Stimulated activated naive CD4-positive, alpha-beta T cell treated with Interleukin-2 at 50 U/mL for 16 hours (primary cell): ENCODE results near the gene ACTL6A.
"Not testable (repeated sequence)": the region's sequence is repeated elsewhere in the genome, so short reads cannot be mapped to it uniquely, and the experiment has no call there.

Experiments
- DNase-seq: peaks from one replicate; lab custom pipeline; 2025; lab: John Stamatoyannopoulos, UW

Gene ACTL6A

GRCh38 chr3:179562591-179563270, at the start of gene ACTL6A:
TSS of gene ACTL6A (plus strand) at chr3:179562926. CDS start at chr3:179563093, 167 bp downstream.
- DNase-seq: peak; percentile 99

- no peak for DNase-seq
Observed at GRCh38 chr3:179513862-179514261, 48.9 kb upstream of the ACTL6A start.

DNA sequence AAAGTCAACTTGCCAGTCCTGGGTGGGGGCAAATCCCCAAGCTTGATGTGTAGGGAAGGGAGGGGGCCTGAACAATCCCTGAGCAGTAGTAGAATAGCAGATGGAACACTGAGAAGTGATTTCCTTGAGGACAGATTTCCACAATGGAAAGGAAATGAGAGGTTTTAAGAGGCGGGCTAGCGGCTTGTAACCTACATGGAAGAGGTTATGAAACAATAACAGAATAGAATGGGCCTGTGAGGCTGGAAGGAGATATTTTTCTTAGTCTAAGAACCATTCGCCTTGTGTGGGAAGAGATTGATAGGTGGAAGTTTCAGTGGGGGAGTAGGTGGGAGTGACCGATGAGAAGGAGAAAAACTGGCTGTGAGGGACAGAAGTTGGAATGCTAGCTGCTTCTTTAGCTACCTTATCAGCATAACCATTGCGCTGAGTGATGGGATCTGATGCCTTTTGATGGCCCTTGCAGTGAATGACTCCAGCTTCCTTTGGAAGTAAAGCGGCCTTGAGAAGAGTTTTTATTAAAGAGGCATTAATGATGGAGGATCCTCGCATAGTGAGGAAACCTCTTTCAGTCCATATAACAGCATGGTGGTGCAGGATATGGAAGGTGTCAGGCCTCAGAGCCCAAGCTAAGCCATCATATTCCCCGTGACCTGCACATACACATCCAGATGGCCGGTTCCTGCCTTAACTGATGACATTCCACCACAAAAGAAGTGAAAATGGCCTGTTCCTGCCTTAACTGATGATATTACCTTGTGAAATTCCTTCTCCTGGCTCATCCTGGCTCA, 46.1 kb upstream of the ACTL6A start:
- DNase-seq: not testable (repeated sequence)

GRCh38 chr3:179526482-179526881, 36.2 kb upstream of the ACTL6A start:
- no peak for DNase-seq

DNA sequence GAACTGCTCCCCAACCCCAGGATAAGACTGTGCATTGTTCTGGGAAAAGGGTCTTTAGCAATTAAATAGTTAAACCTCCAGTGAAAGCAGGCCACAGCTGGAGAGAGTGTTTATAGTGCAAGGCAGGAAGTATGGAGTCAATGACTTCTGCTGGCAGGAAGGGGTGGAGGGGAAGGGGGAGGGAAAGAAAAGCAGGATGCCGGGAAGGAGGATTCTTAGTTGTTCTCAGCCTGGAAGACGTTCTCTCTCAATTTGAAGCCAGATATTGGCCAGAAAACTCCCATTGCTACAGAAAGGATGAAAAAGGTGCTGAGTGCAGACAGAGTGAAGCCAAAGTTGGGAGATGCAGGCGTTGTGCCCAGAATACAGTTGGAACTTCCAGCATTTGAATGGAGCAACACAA, 35.7 kb upstream of the ACTL6A start:
- DNase-seq: no peak

DNA sequence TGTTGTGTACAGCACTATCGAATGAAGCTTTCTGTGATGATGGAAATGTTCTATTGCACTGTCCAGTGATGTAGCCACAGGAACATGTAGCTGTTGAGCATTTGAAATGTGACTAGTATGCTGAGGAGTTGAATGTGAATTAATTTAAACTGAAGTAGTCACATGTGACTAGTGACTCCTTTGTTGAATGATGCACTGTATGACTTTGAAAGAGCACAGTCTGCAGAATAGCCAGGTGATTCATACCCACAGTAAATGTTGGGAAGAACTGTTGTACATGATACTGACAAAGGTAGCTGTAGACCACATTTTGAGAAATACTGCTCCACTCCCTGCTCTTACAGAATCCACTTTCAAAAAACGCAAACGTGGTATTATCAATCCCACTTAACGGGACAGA, 34.0 kb upstream of the ACTL6A start:
- DNase-seq: no peak

- DNase-seq: no peak
Observed at GRCh38 chr3:179531576-179531975, 31.1 kb upstream of the ACTL6A start.

GRCh38 chr3:179533274-179533673, 29.5 kb upstream of the ACTL6A start:
- DNase-seq: no peak

DNA sequence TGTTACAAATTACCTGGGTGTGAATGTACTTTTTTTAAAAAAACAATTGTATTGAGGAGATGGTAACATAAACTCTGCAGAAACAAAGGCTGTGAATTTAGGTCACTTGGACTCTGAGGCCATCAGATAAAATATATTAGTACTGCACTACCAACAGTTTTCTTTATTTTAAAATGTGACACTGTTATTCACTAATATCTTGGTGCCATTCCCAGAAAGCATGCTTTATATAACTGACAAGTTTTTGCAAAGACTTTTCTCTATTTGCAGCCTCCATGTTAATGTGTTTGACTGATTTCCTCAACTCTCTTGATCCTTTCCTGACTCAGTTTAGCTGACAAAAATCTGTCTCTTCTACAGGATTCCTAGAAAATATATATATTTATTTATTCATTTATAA, 26.5 kb upstream of the ACTL6A start:
- DNase-seq: no peak

DNA sequence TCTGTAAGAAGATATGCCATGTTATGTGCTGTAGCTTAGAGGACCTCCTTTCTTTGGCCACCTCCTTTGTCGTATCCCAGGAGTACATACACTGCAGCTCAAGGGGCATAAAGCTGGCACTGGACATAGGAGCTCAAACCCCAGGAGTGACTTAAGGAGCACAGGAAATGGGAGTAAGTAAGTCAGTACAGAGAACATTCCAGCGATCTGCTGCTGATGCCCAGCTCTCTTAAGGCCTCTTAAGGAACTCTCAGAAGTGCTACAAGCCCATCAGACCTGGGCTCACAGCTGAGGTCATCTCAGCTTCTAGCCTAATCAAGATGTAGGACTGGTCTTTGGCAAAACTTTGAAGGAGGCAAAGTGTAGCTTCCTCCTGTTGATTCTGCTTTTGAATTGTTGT, 21.6 kb upstream of the ACTL6A start:
- DNase-seq: no peak

- DNase-seq: no peak
Observed at GRCh38 chr3:179541596-179541995, 21.1 kb upstream of the ACTL6A start.

DNA sequence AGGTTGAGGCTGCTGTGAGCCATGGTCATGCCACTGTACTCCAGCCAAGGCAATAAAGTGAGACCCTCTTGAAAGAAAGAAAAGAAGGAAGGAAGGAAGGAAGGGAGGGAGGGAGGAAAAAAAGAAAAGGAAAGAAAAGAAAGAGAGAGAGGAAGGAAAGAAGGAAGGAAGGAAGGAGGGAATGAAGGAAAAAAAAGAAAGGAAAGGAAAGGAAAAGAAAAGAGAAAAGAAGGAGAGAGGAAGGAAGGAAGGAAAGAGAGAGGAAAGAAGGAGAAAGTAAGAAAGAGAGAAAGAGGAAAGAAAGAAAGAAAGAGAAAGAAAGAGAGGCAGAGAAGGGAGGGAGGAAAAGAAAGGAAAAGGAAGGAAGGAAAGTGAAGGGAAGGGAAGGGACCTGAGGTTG, 20.4 kb upstream of the ACTL6A start:
- no peak for DNase-seq

DNA sequence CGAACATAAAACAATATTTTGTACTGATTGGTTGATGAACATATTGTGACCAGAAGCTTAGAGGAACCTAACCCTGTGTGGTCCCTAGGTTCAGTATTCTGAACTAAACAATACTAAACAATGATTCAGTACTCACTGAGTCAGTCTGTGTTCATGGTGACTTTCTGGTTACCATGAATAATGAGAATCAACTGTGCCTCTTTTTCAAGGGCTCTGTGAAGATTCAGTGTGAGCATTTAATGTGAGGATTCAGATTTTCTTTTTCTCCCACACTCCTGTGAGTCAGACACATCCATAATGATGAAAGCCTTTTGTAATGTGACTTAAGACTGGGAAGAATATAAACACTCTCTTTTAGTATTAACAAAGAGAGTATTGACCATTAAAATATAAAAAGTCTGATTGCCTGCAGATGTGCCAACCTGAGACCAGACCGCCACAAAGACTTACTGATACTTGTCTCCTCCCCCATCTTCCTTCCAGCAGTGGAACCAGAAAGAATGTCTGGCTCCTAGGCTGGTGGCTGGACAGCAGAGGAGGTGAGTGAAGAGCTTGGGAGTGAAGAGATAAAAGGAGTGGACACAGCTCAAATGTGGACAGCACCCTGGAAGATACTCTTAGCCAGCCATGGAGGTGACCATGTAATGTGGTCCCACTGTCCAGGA, 17.6 kb upstream of the ACTL6A start:
- DNase-seq: no peak

GRCh38 chr3:179546814-179547241, 15.9 kb upstream of the ACTL6A start:
- no peak for DNase-seq

- DNase-seq: no peak
Observed at GRCh38 chr3:179551349-179552105, 11.2 kb upstream of the ACTL6A start.

GRCh38 chr3:179558742-179559364, 3.9 kb upstream of the ACTL6A start:
- peak; percentile 20 for DNase-seq

GRCh38 chr3:179560791-179561190, 1.9 kb upstream of the ACTL6A start:
- DNase-seq: no peak

GRCh38 chr3:179563271-179563783, 601 bp downstream of the ACTL6A start:
- peak; percentile 68 for DNase-seq

- DNase-seq: no peak
Observed at GRCh38 chr3:179565496-179565895, 2.8 kb downstream of the ACTL6A start.

GRCh38 chr3:179580992-179581391, 18.3 kb downstream of the ACTL6A start:
- DNase-seq: no peak

DNA sequence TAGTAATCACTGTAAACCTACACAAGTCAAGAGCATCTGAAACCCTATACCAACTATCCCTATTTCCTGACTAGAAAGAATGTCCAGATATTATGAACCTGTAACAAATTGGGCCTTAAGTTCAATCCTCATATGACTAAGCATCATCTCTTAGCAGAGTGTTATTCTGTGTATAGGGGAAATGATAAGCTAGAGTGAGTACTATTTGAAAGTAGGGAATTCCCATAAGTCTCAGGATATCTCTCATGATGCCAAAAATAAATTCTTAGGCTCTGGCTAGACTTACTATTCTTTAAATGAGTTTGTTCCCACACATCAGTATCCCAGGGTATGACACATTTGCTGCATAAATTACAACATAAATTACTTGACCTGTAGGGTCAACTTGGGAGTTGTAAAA, 26.4 kb downstream of the ACTL6A start:
- no peak for DNase-seq

DNA sequence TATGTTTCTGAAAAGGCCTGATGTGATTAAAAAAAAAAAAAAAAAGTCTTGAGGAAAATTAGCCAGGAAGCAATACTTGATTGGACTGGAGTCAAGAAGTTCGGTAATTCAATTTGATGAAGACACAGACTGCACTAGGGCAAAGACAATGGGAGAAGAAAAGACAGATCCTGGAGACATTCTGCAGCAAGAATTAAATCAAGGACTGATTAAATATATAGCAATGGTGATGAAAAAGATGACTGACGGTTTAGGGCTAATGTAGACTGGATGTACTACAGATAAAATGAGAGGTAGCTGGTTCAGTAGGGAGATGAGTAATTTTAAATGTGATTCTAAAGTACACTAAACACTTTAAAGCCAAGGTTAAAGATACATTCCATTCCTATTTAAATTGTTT, 27.9 kb downstream of the ACTL6A start:
- no peak for DNase-seq
